SK-MEL-5 (cell line): Measurements from ENCODE around the gene NXT2. TPM values are rescaled to one million over a fixed set of nuclear protein-coding genes. Genes with fewer than 3 reads are reported as not detected.

Experiments
- DNase-seq: peaks from one replicate; pipeline ENCODE4 v3.0.0-alpha.2; 2016; ENCODE audit warnings: low read depth, low spot score
- in situ Hi-C: cut with HindIII; loops from 2 replicates; pipeline ENCODE4 v1.10.0; 2016; ENCODE audit warnings: low sequenced_read_pairs, high pct_unique_total_duplicates, low pct_unique_long_range_greater_than_20kb
- total RNA-seq: library from RNA; depleted of rRNA; stranded (reverse); fragments of >200 nt; shearing (Covaris generic); gene quantifications from 2 replicates; pipeline ENCODE4 v1.2.3, GENCODE V29; 2014; rRNA removed

Gene NXT2
- total RNA-seq, 1 experiment from 2014 or later = 23.2 TPM

- in situ Hi-C loops = no loop called here
- DNase-seq = no peak
These were observed 53.5 kb downstream of the NXT2 start for GRCh38 chrX:109590176-109590575.

Other genes with a start within 250 kb of the NXT2 start
- gene GUCY2F, start 54.8 kb upstream of the NXT2 start, total RNA-seq = not detected in 2 replicates
- gene KCNE5, start 88.3 kb downstream of the NXT2 start, total RNA-seq = 0.08 and 0.29 TPM in 2 replicates
- 75.6 and 82.0 TPM in 2 replicates for gene ACSL4, start 196.4 kb downstream of the NXT2 start, total RNA-seq